ENCODE measurements around the gene TGFB2.

The TGFB2 gene

GRCh38 chr1:218394989-218395388 lies 49.9 kb downstream of the TGFB2 start:
- no peak for DNase-seq

GRCh38 chr1:218395916-218396315 lies 50.8 kb downstream of the TGFB2 start:
- DNase-seq: no peak

- no peak for DNase-seq
These were observed 52.7 kb downstream of the TGFB2 start for GRCh38 chr1:218397752-218398339.

- no peak for DNase-seq
These were observed 55.5 kb downstream of the TGFB2 start for GRCh38 chr1:218400624-218401023.

- DNase-seq: no peak
These were observed 56.4 kb downstream of the TGFB2 start for GRCh38 chr1:218401441-218401997.

GRCh38 chr1:218401998-218402785 lies 57.1 kb downstream of the TGFB2 start:
- DNase-seq: no peak

GRCh38 chr1:218402786-218403120 lies 57.6 kb downstream of the TGFB2 start:
- no peak for DNase-seq

GRCh38 chr1:218403300-218403699 lies 58.2 kb downstream of the TGFB2 start:
- no peak for DNase-seq

GRCh38 chr1:218407630-218408029 lies 62.5 kb downstream of the TGFB2 start:
- DNase-seq: no peak

- no peak for DNase-seq
These were observed 63.0 kb downstream of the TGFB2 start for GRCh38 chr1:218408135-218408534.

GRCh38 chr1:218408942-218409341 lies 63.8 kb downstream of the TGFB2 start:
- no peak for DNase-seq

- no peak for DNase-seq
These were observed 64.9 kb downstream of the TGFB2 start for GRCh38 chr1:218409946-218410510.

- no peak for DNase-seq
These were observed 66.0 kb downstream of the TGFB2 start for GRCh38 chr1:218411101-218411500.

GRCh38 chr1:218412171-218412570 lies 67.0 kb downstream of the TGFB2 start:
- DNase-seq: no peak

- DNase-seq: no peak
These were observed 68.0 kb downstream of the TGFB2 start for GRCh38 chr1:218413179-218413578.

GRCh38 chr1:218414060-218414728 lies 69.1 kb downstream of the TGFB2 start:
- no peak for DNase-seq

- DNase-seq: no peak
These were observed 70.6 kb downstream of the TGFB2 start for GRCh38 chr1:218415726-218416125.

- no peak for DNase-seq
These were observed 76.4 kb downstream of the TGFB2 start for GRCh38 chr1:218421531-218421930.

GRCh38 chr1:218424502-218424901 lies 79.4 kb downstream of the TGFB2 start:
- no peak for DNase-seq

- DNase-seq: no peak
These were observed 80.7 kb downstream of the TGFB2 start for GRCh38 chr1:218425647-218426342.

GRCh38 chr1:218426343-218426657 lies 81.2 kb downstream of the TGFB2 start:
- no peak for DNase-seq

- DNase-seq: no peak
These were observed 84.2 kb downstream of the TGFB2 start for GRCh38 chr1:218429301-218429700.

- no peak for DNase-seq
These were observed 85.2 kb downstream of the TGFB2 start for GRCh38 chr1:218430346-218430745.
